HG03025 (cell line): ENCODE results near the gene UTP11.

Experiments used
- ATAC-seq: cut with Tn5 transposase; IDR thresholded peaks from one replicate; pipeline ENCODE4 v1.9.1; 2021; ENCODE audit warnings: mild to moderate bottlenecking, moderate library complexity; ENCODE audit not compliant: unreplicated experiment, low FRiP score

Gene UTP11

DNA sequence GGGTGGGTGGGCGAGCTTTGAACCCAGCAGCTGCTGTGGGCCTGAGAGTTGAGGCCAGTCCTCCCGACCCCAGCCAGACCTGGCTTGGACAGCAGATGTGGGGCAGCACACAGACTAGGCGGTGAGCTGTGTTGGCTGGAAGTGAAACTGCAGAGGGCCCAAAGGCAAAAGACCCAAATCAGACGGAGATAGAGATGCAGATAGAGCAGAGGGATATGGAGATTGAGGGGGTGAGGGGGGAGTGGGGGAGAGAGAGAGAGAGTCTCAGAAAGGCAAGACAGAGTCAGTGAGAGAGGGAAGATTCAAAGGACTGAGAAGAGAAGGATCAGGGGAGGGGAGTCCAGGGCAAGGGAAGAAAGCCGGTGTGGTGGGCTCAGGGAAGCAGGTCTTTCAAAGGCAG lies 51.1 kb downstream of the UTP11 start:
- no peak for ATAC-seq

DNA sequence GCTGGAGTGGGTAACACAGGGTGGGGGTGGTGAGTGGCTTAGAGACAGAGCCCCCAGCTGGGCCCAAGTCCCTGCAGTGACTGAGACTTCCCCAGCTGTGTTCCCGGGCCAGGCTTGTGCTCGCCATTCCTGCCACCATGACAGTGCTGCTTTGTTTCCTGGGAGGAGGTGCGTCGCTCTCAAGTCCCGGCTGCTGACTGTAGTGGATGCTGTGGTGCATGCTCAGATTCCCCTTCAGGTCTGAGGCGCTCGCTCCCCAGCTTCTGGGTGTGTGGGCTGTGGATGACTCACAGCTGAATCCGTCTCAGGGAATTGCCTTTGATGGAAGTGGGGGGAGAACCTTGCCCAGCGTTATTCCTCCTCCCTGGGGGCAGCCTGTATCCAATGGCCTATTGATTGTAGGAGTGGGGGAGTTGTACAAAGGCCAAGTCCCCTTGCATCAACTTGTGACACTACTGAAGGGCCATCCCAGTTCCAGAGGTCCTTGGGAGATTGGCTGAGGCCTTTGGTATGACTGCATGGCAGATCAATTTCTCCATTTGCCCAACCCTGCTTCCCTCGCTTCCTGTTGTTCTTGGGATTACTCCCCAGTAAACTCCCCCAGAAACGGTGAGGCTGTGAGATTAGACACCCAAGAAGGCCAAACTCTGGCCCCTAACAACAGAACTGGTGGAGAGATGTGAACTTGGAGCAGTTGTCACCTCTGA lies 51.8 kb downstream of the UTP11 start:
- ATAC-seq: no peak

DNA sequence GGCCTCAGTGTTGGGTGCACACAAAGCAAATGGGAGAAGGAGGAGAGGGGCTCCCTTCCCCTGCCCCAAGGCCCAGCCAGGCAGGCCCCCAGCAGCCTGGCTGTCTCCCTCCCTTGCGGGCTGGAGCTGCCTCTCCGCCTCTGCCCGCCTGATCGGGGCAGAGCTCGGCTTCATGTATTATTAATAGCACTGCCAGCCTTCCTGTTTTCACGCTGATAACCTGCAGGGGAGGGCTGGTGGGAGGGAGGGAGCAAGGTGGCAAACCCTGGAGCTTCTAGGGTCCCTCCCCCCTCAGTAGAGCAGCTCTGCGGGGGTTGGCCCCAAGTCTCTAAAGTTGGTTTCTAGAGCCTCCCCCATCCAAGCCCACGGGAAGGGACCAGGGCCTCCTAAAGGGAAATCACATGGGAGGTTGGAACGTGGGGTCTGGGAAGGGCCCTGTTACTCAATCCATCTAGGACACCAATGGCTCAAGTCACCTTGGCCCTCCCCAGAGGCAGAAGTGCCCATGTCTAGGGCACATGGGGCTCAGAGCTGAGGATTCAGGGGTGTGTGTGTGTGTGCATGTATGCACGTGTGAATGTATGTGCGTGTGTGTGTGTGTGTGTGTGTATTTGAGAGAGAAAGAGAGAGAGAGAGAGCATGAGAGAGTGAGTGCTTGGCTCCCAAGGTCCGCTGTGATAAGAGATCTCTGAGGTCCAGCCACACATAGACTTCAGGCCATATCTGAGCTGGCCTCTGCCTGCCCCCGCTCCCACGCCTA lies 55.9 kb downstream of the UTP11 start:
- ATAC-seq: no peak

DNA sequence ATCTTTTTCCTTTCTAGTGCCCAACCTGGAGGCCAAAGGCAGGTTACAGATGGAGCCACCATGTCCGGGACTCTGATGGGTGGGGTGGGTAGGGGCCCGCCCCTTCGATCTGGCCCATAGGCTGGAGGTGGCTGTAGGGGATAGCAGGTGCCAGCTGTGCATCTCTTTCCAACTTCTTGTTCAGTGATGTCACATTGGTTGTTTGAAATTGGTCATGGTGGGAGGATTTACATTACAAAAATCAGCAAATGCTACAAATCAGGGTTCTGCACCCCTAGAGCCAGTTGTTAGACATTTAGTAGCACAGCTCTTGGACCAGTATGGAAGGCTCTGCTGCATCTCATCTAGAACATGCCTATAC lies 56.4 kb downstream of the UTP11 start:
- ATAC-seq: no peak

DNA sequence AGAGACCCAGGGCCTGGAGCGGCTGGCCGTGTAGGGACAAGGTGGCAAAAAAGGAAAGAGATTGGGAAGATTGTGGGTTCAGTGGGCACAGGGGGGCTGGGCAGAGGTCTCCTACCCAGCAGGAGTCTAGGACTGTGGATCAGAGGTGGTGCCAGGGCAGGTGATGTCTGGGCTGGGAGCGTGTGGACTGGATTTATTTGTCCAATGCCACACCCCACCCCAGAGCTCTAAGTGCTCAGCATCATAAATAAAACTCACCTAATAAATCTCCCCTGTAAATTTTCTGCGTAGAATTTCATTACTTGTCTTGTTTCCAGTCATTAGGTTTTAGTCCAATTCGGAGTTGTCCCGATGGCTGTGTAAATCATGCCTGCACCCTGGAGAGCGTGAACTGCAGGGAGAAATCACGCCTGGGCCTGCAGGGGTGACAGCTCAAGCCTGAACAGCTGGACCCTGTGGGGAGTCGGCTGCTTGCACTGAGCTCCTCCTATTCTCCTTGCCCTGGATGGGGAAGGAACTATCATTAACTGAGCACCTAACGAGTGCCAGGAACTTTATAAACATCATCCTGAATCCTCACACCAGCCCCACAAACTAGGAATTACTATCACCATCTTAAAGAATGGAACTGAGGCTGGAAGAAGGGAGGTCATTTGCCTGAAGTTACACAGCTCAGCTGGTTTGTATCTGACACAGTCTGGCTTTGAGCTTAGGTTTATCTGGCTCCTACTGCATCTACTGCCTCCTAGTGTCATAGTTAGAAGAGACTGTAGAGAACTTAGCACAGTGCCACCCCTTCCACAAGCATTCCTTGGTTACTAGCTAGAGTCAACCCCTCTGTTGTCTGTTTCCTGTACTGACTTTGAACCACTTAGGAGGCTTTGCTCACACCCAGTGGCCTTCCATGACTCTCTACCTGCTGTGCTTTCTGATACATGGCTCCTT lies 59.0 kb downstream of the UTP11 start:
- no peak for ATAC-seq

DNA sequence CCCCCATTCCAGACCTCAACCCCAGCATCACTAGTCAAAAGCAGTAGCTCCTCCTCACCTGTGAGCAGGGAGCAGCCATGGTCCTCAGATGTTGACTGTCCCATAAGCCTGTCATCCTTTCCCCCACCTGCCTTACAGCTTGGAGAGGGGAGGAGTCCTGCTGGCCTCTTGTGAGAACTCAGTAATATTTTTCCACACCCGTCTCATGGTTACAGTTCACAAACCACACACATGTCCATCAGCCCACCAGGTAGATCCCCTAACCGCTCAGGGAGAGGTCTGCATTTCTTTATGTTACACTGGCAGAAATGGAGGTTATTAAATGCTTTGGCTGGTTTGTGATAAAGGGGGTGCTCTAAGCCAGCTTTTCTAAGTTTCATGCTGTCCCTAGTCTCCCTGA lies 60.3 kb downstream of the UTP11 start:
- ATAC-seq: no peak

DNA sequence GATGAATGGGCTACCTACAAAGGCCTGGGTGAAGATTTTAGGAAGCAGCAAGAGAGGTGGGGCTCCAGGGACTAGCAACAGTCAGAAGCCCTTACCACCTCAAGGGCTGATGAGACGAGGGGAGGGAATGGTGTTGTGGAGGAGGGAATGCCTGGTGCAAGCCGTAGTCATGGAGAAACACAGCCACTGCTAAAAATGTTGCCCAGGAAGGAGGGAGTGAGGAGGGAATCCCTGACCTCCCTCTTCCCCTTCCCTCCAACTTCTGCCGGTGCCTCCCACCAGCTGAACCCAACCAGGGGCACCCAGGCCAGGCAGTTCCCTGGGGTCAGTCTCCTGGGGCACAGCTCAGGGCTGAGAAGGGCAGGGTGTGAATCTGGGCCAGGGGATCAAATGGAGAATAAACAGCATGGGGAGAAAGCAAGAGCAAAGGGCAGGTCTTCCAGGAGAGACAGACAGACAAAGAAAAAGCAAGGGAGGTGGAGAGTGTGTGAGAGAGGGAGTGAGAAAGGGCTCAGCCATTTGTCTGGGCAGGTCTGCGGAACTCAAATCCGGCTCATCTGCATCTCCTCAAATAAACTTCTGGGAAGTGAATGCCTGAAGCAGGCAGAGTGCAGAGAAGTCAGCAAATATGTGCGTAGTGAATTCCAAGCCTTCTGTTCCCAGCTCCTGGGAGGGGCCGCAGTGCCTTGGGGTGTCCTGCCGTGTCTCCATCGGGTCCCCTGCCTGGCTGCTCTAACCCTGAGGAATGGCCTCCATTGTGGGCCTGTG lies 61.2 kb downstream of the UTP11 start:
- ATAC-seq: no peak

DNA sequence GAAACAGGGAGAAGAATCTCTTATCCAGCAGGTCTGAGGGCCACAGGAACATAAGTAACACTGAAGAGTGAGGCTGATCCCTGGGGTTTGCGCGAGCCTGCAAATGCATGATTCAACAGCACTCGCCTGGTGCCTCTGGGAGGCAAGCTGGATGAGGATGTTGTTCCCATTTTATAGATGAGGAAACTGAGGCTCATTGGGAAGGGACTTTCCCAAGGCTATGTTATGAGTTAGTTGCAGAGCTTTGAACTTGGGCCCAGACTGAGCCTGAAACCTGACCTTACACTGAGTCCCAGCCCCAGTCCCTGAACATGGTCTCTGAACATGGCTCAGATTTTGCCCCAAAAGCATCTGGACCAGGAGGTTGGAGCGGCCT lies 61.8 kb downstream of the UTP11 start:
- no peak for ATAC-seq
